ENCODE measurements around the gene LSM12. TPM values are rescaled to one million over a fixed set of nuclear protein-coding genes. Genes with fewer than 3 reads are reported as not detected.
"Not testable (repeated sequence)": the region's sequence is repeated elsewhere in the genome, so short reads cannot be mapped to it uniquely, and the experiment has no call there.

Gene LSM12
- total RNA-seq, 4 donors from 2014 or later, result 15.0 to 31.7 (median 19.0) TPM

GRCh38 chr17:44029736-44030135 lies 36.7 kb downstream of the LSM12 start:
- TF ChIP-seq, protein P1, sequence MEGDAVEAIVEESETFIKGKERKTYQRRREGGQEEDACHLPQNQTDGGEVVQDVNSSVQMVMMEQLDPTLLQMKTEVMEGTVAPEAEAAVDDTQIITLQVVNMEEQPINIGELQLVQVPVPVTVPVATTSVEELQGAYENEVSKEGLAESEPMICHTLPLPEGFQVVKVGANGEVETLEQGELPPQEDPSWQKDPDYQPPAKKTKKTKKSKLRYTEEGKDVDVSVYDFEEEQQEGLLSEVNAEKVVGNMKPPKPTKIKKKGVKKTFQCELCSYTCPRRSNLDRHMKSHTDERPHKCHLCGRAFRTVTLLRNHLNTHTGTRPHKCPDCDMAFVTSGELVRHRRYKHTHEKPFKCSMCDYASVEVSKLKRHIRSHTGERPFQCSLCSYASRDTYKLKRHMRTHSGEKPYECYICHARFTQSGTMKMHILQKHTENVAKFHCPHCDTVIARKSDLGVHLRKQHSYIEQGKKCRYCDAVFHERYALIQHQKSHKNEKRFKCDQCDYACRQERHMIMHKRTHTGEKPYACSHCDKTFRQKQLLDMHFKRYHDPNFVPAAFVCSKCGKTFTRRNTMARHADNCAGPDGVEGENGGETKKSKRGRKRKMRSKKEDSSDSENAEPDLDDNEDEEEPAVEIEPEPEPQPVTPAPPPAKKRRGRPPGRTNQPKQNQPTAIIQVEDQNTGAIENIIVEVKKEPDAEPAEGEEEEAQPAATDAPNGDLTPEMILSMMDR (IDR thresholded peaks at IDR 0.05), result no peak
- TF ChIP-seq POLR2A (IDR thresholded peaks at IDR 0.05), result no peak
- no peak overlapping the region for H3K4me3 ChIP-seq (ENCODE audit: low read depth, poor library complexity, severe bottlenecking)
- intact Hi-C loops (cut with DNase I; ENCODE audit: low total_unique reads), result no loop called here
- WGBS, 2 donors, result 79 to 90% methylated on average over 5 of the region's 5 CpGs
- DNase-seq (ENCODE audit: low spot score in 2 of 2), result no peak

DNA sequence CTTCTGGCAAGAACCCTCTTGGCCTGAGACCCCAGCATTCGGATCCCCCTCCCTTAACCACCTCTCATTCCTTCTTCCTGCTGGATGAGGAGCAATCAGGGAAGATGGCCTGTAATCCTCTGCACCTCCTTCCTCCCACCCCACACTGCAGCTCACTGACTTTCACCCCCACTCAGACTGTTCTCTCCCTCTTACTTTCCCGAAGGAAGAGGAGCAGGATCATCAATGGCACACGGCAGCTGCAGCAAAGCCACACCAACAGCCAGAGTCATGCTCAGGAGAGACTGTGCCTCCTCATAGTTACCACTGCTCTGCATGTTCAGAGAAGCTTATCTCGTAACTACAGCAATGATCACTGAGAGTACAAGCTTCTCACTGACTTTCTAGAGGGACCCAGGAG lies 41.6 kb downstream of the LSM12 start:
- intact Hi-C loops (cut with DNase I; ENCODE audit: low total_unique reads), result no loop called here
- TF ChIP-seq, protein P1 (IDR thresholded peaks at IDR 0.05), result no peak
- no peak for TF ChIP-seq POLR2A (IDR thresholded peaks at IDR 0.05)
- no peak for DNase-seq (ENCODE audit: low spot score in 2 of 2)
- 81 to 83% methylated on average over 4 of the region's 4 CpGs for WGBS, 2 donors
- no peak overlapping the region for H3K4me3 ChIP-seq (ENCODE audit: low read depth, poor library complexity, severe bottlenecking)

DNA sequence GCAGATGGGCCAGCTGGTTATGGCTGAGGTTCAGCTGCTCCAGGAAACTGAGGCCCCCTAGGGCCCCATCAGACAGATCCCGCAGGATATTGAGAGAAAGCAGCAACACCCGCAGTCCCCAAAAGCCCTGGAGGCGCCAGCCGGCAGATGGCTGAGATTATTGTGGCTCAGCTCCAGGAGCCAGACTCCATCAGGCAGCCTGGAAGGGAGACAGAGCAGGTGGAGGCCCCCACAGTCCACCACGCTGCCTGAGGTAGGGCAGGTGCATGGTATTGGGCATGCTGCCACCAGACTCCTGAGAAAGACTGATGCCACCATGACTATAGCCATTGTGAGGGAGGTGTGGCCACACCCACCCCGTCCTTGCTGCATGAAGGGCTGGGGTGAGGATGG lies 42.2 kb downstream of the LSM12 start:
- H3K4me3 ChIP-seq (ENCODE audit: low read depth, poor library complexity, severe bottlenecking), result no peak overlapping the region
- no peak for TF ChIP-seq POLR2A (IDR thresholded peaks at IDR 0.05)
- TF ChIP-seq, protein P1 (IDR thresholded peaks at IDR 0.05), result no peak
- WGBS, 2 donors, result 47 to 57% methylated on average over 5 to 6 of the region's 6 CpGs
- DNase-seq (ENCODE audit: low spot score in 2 of 2), result no peak
- intact Hi-C loops (cut with DNase I; ENCODE audit: low total_unique reads), result no loop called here

GRCh38 chr17:44023545-44024270 lies 42.8 kb downstream of the LSM12 start:
- intact Hi-C loops (cut with DNase I; ENCODE audit: low total_unique reads), result no loop called here
- H3K4me3 ChIP-seq (ENCODE audit: low read depth, poor library complexity, severe bottlenecking), result no peak overlapping the region
- 90 to 95% methylated on average over 20 of the region's 22 CpGs for WGBS, 2 donors
- no peak for DNase-seq (ENCODE audit: low spot score in 2 of 2)
- TF ChIP-seq, protein P1 (IDR thresholded peaks at IDR 0.05), result no peak
- TF ChIP-seq POLR2A (IDR thresholded peaks at IDR 0.05), result no peak

DNA sequence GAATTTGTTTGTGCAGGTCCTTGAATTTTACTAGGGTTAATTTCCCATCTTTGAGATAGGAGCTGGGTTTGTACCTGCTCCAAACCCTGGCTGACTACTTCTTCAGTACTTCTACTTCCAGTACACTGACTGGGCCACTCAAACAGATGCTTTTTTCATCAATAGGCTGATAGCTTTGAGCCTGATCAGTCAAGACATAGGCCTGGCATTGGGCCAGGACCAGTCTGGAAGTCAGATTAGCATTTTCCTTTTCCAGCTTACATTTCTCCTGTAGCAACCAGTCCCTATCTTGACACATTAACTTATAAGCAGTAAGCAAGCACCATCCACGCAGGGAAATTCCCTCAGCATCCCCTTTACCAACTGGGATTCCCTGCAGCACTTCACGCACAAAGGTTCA lies 44.2 kb downstream of the LSM12 start:
- TF ChIP-seq, protein P1 (IDR thresholded peaks at IDR 0.05), result no peak
- no peak for TF ChIP-seq POLR2A (IDR thresholded peaks at IDR 0.05)
- no peak for DNase-seq (ENCODE audit: low spot score in 2 of 2)
- WGBS, 2 donors, result 91 to 95% methylated on average over 2 of the region's 2 CpGs
- H3K4me3 ChIP-seq (ENCODE audit: low read depth, poor library complexity, severe bottlenecking), result no peak overlapping the region
- intact Hi-C loops (cut with DNase I; ENCODE audit: low total_unique reads), result no loop called here

DNA sequence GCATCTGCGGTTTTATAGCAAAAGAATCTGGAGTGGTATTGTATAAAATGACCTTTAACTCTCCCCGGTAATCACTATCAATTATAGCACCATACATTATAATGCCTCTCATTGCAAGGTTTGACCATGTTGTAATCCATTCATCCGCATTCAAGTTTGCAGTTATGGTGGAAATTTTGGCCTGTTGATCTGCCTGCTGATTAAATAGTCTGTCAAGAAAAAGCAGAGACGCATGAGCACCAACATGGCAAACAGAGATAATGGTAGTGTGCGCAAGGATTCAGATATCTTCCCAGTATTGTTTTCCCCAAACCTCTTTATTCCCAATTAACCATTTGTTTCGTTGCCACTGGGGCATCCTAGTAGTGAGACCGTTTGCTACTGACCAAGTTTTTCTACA lies 45.2 kb downstream of the LSM12 start:
- WGBS, 2 donors, result 93 to 94% methylated on average over 7 of the region's 7 CpGs
- H3K4me3 ChIP-seq (ENCODE audit: low read depth, poor library complexity, severe bottlenecking); DNase-seq (ENCODE audit: low spot score in 2 of 2); intact Hi-C loops (cut with DNase I; ENCODE audit: low total_unique reads): not testable (repeated sequence)

Measured in lower leg skin (tissue), 4 donors.